Effector memory CD4-positive, alpha-beta T cell (primary cell): Measurements from ENCODE around the gene SYNE3.

ENCODE experiments used
- DNase-seq, 3 donors: peaks; one replicate each; pipeline ENCODE4 v3.0.0-alpha.2; 2020
- H3K27ac ChIP-seq: 2 replicates; pipeline ENCODE4 v1.7.0; 2013; ENCODE audit warnings: mild to moderate bottlenecking, low read length, moderate library complexity; ENCODE audit not compliant: insufficient read depth, poor library complexity, severe bottlenecking
- H3K27me3 ChIP-seq: replicated peaks from 2 replicates; pipeline ENCODE4 v1.7.0; 2013; ENCODE audit warnings: mild to moderate bottlenecking, low read length; ENCODE audit not compliant: insufficient read depth, control insufficient read depth, poor library complexity, severe bottlenecking
- H3K36me3 ChIP-seq: 2 replicates; pipeline ENCODE4 v1.7.0; 2013; ENCODE audit warnings: mild to moderate bottlenecking, low read length, moderate library complexity; ENCODE audit not compliant: control insufficient read depth, insufficient read depth
- H3K4me1 ChIP-seq: 2 replicates; pipeline ENCODE4 v1.7.0; 2013; ENCODE audit warnings: low read length, mild to moderate bottlenecking; ENCODE audit not compliant: control insufficient read depth, insufficient read depth, poor library complexity, severe bottlenecking
- H3K4me3 ChIP-seq: 2 replicates; pipeline ENCODE4 v1.7.0; 2013; ENCODE audit warnings: low read length, low read depth, mild to moderate bottlenecking; ENCODE audit not compliant: insufficient read depth, poor library complexity, severe bottlenecking
- H3K9me3 ChIP-seq: 2 replicates; pipeline ENCODE4 v1.7.0; 2013; ENCODE audit warnings: mild to moderate bottlenecking, low read length, moderate library complexity; ENCODE audit not compliant: control insufficient read depth

Gene SYNE3

DNA sequence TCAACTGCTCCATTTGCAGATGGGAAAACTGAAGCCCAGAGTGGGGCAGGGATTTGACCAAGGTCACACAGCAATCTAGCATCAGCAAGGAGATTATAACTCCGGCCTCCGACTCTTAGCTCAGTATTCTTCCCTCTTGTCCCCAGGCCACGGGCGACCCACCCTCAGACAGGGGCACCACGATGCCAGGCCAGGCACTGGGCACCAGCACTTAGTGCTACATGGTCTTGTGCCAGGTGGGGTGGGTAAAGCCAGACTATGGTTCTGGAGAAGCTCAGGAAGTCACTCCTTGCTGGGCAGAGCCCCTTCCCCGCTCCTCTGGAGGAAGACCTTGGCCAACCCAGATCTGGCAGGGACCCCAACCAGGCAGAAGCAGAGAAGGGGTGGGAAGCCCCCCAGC, 41.5 kb downstream of the SYNE3 start:
- Histone ChIP-seq H3K4me3 (no peak overlapping the region), H3K27me3 (no peaks in the 10 kb centered on the region), H3K36me3 (peaks cover 53% of the 10 kb centered on the region), H3K9me3 (no peaks in the 10 kb centered on the region), H3K4me1 (peaks cover 7% of the 10 kb centered on the region), H3K27ac (no peak overlapping the region)
- no peak for DNase-seq

DNA sequence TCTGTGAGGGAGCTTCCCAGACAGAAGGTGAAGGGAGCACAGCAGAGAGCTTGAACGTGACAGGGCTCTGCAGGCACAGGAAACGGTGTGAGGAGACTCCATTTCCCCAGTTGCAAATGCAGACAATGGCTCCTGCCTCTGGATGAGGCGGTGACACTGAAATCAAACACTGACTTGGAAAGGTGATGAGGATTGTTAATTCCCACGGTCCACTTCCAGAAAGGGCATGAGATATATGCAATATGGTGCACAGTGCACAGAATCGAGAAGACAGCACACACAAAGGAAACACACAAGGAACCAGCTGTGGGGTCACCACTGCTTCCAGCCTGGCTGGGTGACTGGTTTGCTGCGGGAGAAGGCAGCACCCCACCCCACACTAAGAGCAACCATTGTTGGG, 42.0 kb downstream of the SYNE3 start:
- no peak for DNase-seq
- Histone ChIP-seq H3K27ac (no peak overlapping the region), H3K4me1 (peaks cover 3% of the 10 kb centered on the region), H3K9me3 (no peaks in the 10 kb centered on the region), H3K4me3 (no peak overlapping the region), H3K27me3 (no peaks in the 10 kb centered on the region), H3K36me3 (peaks cover 56% of the 10 kb centered on the region)

DNA sequence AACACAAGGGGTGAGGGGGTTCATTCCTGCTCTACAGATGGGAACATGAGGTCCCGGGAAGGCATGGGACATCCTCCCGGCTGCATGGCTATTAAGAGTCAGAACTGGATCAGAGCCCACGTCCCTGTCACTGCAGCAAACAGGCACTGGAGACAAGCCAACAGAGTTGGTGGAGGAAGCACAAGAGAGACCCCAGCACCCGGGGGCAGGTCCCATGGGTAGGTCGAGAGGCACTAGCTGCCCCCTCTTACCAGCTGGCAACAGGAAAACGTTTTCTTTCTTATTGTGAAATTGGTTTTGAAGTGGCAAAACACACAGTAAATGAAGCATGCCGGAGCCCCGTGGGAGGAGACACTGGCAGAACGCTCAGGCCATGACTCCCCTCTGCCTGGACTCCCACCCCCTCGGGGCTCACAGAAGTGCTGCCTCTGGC, 43.6 kb downstream of the SYNE3 start:
- DNase-seq: no peak
- Histone ChIP-seq H3K4me1 (no peaks in the 10 kb centered on the region), H3K27ac (peak overlapping the region; percentile 21), H3K9me3 (no peaks in the 10 kb centered on the region), H3K36me3 (peaks cover 70% of the 10 kb centered on the region), H3K4me3 (no peak overlapping the region), H3K27me3 (no peaks in the 10 kb centered on the region)

DNA sequence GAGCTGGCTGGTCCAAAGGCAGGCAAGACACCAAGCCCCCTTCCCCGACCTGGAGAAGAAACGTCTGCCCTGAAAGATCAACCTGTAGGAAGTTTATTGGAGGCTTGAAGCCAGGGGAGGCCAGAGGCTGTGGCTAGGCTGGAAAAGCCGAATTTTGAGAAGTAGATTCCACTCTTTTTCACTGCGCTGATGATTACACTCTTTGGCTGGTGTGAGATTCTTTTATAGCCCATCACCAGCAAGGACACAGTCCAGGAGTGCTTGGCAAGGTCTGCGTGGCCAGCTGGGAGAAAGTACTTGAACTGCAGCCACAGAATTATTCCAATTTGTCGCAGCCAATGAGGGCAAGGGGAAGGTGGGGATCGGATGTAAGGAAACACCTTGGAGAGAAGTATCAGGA, 45.0 kb downstream of the SYNE3 start:
- H3K36me3 ChIP-seq: peaks cover 77% of the 10 kb centered on the region
- H3K27ac ChIP-seq: no peak overlapping the region
- H3K4me1 ChIP-seq: no peaks in the 10 kb centered on the region
- DNase-seq: no peak
- H3K27me3 ChIP-seq: no peaks in the 10 kb centered on the region
- no peaks in the 10 kb centered on the region for H3K9me3 ChIP-seq
- no peak overlapping the region for H3K4me3 ChIP-seq

DNA sequence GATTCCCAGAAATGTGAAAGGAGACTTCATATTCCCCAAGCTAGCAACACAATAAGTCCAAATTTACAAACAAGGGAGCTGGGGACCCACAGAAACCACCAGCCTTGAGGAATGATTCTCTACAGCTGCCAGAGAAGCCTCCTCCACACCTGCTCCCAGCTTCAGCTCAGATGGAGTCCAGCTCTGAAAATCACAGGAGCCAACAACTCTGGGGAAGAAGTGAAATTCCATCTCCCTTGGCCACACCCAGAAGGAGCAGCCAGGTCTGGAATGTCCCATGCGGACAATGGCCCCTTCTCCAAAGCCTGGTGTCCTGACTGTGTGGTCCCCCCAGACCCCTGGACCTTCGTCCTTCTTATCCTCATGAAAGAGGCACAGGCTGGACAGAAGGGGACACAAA, 45.4 kb downstream of the SYNE3 start:
- Histone ChIP-seq H3K4me1 (peaks cover 4% of the 10 kb centered on the region), H3K27me3 (no peaks in the 10 kb centered on the region), H3K4me3 (no peak overlapping the region), H3K27ac (no peak overlapping the region), H3K36me3 (peaks cover 75% of the 10 kb centered on the region), H3K9me3 (no peaks in the 10 kb centered on the region)
- no peak for DNase-seq

DNA sequence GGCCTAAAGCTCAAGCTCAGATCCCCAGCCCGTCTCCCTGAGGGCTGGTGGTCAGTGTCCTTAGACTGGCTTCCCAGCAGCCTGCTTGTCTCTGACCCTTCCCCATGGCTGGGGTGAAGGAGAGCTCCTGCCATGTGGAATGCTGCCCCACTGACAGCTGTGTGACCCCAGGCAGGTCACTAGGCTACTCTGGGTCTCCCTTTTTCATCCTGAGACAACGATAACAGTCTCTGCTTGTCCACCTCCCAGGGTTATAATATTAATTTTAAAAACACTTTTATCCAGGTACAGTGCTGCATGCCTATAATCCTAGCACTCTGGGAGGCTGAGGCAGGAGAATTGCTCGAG, 47.3 kb downstream of the SYNE3 start:
- H3K27me3 ChIP-seq: no peaks in the 10 kb centered on the region
- no peak for DNase-seq
- H3K9me3 ChIP-seq: no peaks in the 10 kb centered on the region
- H3K4me1 ChIP-seq: peaks cover 23% of the 10 kb centered on the region
- no peak overlapping the region for H3K4me3 ChIP-seq
- H3K36me3 ChIP-seq: peaks cover 66% of the 10 kb centered on the region
- H3K27ac ChIP-seq: peak overlapping the region; percentile 39

DNA sequence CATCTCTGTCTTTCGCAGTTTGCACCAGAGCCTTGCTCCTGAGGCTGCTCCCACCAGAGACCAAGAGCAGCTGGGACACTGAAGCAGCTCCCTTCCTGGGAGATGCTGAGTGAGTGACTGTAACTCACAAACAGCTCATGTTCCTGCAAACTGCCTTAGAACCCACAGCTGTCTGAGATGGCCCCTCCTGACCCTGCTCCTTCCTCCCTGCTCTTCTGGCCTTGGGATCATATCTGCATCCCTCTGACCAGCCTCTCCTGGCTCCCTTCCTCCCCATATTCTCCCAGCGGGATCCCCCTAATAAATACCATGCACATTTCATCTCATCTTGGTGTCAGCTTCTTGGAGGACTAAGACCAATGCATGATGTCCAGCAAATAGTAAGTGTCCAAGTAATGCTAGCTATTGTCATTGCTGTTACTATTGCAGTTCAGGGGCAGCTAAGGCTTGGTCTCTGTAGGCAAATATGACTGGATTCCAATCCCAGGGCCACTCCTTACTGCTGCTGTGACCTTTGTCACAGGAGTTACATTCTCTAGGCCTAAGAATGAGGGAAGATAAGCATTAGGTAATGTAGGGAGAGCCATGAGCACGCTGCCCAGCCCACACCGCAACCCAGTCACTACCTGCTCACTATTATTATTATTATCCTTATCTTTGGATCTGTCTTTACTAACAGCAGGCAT, 47.9 kb downstream of the SYNE3 start:
- Histone ChIP-seq H3K27ac (peak overlapping the region; percentile 39), H3K4me3 (no peak overlapping the region)

DNA sequence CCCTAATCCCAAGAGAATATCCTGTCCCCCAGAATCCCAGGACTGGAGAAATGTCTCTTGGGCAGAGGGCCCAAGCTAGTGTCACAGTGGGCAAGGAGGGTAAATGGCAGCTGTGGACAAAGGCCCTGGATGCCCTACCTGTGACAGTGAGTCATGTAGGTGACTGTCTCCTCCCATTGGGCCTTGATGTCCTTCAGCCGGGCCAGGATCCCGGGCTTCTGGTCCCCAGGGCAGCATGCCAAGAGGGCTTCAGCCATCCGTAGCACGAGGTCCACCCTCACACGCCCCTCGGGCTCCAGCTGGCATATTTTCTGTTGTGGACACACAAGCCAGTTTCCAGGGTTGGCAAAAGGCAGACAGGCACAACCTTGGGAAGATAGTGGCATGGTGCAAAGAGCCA, 48.8 kb downstream of the SYNE3 start:
- peaks cover 56% of the 10 kb centered on the region for H3K36me3 ChIP-seq
- H3K4me1 ChIP-seq: peaks cover 37% of the 10 kb centered on the region
- no peaks in the 10 kb centered on the region for H3K27me3 ChIP-seq
- H3K4me3 ChIP-seq: no peak overlapping the region
- DNase-seq: no peak
- H3K27ac ChIP-seq: peak overlapping the region; percentile 33
- no peaks in the 10 kb centered on the region for H3K9me3 ChIP-seq

More for the DNA sequence above, 47.9 kb downstream of the SYNE3 start:
- DNase-seq: no peak
- H3K9me3 ChIP-seq: no peaks in the 10 kb centered on the region
- H3K27me3 ChIP-seq: no peaks in the 10 kb centered on the region
- H3K36me3 ChIP-seq: peaks cover 60% of the 10 kb centered on the region
- peaks cover 28% of the 10 kb centered on the region for H3K4me1 ChIP-seq

DNA sequence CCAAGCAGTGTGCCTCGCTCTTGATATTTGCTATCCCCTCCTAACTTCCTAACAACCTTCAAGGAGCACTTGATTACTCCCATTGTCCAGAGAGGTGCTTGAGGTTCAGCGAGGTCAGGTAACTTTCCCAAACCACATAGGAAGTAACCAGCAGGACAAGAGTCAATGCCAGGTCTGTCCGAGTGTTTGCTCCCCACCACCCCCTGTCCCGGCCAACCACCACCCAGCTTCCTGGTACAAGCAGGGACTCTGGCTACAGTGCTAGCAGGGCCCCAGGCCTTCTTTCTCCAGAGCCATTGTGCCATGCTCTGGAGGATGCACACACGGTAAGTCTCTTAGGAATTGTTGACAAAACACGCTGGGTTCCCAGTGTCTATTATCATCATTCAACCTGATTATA, 49.2 kb downstream of the SYNE3 start:
- no peak for DNase-seq
- Histone ChIP-seq H3K4me3 (no peak overlapping the region), H3K27ac (peak overlapping the region; percentile 33), H3K36me3 (peaks cover 52% of the 10 kb centered on the region), H3K9me3 (no peaks in the 10 kb centered on the region), H3K4me1 (peaks cover 42% of the 10 kb centered on the region), H3K27me3 (no peaks in the 10 kb centered on the region)
